Measurements from ENCODE around the gene UNC93A.
"Not testable (repeated sequence)": the region's sequence is repeated elsewhere in the genome, so short reads cannot be mapped to it uniquely, and the experiment has no call there.

UNC93A gene

GRCh38 chr6:167345960-167346359 lies 54.8 kb downstream of the UNC93A start:
- DNase-seq, result no peak

- DNase-seq, result no peak
These were observed 56.1 kb downstream of the UNC93A start for GRCh38 chr6:167347226-167347625.

- no peak for DNase-seq
These were observed 58.6 kb downstream of the UNC93A start for GRCh38 chr6:167349631-167350274.

- no peak for DNase-seq
These were observed 59.2 kb downstream of the UNC93A start for GRCh38 chr6:167350275-167350696.

- peak; percentile 2 for DNase-seq
These were observed 59.9 kb downstream of the UNC93A start for GRCh38 chr6:167350731-167351655.

GRCh38 chr6:167351656-167352345 lies 60.7 kb downstream of the UNC93A start:
- no peak for DNase-seq

- DNase-seq, result no peak
These were observed 65.8 kb downstream of the UNC93A start for GRCh38 chr6:167356874-167357273.

- not testable (repeated sequence) for DNase-seq
These were observed 67.3 kb downstream of the UNC93A start for GRCh38 chr6:167358394-167358793.

GRCh38 chr6:167361170-167361569 lies 70.1 kb downstream of the UNC93A start:
- DNase-seq, result not testable (repeated sequence)
